GM18511 (cell line): ENCODE results near the gene PIGT.

ENCODE experiments used
- ATAC-seq: cut with Tn5 transposase; IDR thresholded peaks from one replicate; pipeline ENCODE4 v1.9.1; 2021; ENCODE audit warnings: mild to moderate bottlenecking, moderate library complexity; ENCODE audit not compliant: unreplicated experiment

Gene PIGT

DNA sequence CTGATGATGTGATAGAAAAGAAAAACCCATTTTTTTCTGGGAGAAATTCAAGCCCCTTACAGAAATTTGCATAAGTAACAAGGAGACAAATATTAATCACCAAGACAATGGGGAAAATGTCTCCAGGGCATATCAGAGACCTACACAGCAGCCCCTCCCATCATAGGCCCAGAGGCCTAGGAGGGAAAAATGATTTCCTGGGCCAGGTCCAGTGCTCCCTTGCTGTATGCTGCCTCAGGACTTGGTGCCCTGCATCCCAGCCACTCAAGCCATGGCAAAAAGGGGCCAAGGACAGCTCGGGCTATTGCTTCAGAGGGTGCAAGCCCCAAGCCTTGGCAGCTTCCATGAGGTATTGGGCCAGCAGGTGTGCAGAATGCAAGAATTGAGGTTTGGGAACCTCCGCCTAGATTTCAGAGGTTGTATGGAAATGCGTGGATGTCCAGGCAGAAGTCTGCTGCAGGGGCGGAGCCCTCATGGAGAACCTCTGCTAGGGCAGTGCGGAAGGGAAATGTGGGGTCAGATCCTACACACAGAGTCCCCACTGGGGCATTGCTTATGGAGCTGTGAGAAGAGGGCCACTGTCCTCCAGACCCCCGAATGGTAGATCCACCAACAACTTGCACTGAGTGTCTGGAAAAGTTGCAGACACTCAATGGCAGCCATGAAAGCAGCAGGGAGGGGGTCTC lies 15.5 kb upstream of the PIGT start:
- no peak for ATAC-seq

DNA sequence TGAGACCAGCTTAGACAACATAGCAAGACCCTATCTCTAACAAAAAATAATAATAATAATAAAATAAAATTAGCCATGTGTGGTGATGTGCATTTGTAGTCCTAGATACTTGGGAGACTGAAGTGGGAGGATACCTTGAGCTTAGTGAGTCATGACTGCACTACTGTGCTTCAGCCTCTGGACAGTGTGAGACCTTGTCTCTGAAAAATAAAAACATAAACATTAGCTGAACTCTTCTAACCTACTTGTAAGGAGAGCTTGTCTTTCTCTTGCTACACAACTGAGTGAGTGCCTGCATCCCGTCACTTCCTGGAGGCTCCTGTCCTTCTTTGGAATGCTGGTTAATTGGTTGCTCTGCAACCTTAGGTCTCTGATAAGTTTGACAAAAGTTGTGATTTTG lies 13.0 kb upstream of the PIGT start:
- no peak for ATAC-seq

DNA sequence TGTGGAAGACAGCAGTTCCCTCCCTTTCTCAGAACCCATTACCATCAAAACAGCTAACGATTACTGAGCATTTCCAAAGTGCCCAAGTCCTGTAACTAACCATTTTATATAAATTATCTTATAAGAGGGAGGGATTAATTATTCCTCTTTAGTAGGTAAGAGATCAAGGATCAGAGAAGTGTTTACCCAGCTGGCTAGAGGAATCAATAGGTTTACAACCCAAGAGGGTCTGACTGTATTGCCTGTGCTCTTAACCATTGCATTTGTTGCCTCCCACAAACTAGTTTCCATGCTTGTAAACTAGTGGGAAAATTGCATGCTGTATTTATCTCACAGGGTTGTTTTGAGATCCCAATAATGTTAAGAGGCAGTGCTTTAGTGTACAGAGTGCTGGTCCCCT lies 11.5 kb upstream of the PIGT start:
- ATAC-seq = no peak

DNA sequence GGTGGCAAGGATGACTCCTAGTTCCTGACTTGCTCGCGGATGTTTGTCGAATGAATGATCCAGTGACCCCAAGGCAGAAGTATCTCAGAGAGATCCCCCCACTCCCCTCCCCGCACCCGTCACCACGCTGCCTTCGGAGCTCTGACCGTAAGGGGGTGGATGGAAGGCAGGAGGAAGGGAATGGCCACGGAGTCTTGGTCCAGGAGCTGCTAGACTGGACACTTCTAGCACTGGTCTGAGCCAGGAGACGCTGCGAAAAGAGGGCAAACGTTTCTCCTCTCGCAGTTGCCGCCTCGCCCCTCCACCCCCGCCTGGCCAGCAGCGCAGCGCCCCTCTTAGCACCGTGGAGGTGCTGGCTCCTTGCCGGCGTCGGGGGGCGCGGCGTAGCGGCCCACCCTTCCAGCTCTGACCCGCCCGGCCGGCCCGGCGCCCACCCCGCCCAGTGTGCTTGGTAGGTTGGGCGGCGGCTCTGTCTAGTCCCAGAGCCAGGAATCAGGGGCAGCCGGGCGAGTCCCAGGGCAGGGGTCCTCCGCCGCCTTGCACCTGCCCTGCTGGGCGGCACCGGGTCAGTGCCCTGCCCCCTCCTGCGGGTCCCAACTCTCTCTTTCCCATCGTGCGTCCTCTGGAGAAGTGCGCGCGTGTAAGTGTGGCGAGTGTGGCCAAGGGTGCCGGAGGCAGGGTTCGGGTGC lies 10.2 kb upstream of the PIGT start:
- ATAC-seq = no peak

DNA sequence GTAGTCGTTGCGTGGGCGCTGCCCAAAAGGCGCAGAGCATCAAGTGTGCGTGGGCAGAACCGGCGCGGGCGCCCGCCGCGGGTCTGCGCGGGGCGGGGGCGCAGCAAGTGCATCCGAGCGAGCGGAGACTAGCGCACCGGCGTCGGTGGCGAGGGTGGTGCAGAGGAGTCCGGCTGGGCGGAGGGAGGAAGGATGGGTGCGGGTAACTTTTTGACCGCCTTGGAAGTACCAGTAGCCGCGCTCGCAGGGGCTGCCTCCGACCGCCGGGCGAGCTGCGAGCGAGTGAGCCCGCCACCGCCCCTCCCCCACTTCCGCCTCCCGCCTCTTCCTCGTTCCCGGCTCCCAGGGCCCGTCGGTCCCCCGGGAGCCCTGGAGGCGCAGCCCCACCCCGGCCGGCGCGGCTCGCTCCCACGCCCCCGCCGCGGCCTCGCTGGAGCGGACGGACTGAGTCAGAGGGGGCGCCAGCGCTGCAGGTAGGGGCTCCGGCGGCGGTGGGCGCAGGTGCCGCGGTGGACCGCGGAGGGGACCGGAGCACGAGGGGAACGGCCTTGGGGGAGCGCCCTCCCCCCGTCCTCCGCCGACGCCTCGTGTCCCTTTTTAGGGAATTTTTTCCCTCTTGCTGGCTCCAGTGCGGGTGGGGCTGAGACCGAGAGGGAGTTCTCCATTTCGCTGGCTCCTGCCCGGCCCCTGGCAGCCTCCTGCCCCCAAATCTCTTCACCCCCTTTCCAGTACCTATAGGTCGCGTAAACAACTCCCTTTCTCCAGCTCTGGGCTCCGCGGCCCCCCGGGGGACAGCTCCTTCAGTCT lies 9.5 kb upstream of the PIGT start:
- no peak for ATAC-seq

DNA sequence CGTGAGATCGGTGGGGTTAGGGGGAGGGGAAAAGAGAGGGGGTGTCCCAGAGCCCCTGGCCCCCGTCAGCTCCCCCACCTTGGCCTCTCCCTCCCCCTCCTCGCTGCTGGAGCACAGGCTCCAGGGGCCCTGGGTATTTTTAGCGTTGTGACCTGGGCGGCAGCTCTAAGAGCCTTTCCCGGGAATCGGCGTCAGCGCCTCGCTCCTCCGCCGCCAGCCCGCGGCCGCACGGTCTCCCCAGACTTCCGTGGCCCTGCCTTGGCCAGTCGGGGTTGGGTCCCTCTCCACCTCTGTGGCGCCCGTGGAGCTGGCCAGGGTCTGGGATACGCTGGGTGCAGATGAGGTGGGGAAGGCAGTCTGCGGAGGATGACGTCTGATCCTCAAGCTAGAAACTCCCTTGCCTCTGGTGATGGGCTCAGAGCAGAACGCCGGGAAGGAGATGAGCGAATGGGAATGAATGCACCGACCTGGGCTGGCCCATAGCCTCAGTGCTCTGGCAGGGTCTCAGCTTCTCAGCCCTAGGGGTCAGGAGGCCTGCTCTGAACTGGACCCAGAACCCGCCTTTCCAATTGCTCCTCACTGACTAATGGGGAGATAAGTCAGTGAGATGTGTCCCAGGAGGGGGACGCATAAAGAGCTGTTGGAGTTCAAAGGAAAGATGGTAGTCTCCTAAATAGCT lies 8.7 kb upstream of the PIGT start:
- ATAC-seq = no peak

DNA sequence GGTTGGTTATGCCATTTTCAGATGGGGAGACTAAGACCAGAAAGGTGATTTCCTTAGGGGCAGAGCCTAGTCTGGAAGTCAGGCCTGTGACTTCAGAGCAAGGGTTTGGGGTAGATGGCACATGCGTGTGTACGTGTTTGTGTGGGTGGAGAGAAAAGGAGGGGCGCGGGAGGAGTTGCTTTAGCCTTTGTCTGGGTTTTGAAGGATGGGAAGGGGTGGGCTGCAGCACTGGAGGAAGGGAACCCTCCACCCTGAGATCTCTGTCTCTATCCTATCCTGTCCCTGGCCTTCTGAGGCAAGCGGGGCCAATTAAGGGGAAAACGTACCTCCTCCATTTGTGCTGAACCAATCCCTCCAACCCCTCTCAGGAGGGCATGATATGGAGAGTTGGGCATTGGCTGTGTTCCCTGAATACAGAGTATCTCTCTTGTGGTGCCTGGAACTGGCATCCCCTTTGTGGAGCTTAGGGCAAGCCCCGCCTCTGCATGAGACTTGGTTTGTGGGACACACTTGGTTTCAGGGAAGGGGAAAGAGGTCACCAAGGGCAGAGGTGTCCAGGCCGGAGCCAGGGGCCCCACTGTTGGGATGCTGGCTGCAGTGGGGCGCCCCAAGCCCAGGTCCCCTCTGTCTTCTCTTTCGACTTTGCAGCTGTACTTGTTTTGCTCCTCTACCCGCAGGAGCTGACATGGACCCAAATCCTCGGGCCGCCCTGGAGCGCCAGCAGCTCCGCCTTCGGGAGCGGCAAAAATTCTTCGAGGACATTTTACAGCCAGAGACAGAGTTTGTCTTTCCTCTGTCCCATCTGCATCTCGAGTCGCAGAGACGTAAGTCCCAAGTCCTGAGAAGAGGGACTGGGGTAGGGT lies 7.9 kb upstream of the PIGT start, which contains the start of gene DBNDD2:
Gene DBNDD2, plus strand, starts transcription at position 507 of the 863 bp plus-strand sequence. Its CDS starts 179 bp downstream, at position 686.
- no peak for ATAC-seq

DNA sequence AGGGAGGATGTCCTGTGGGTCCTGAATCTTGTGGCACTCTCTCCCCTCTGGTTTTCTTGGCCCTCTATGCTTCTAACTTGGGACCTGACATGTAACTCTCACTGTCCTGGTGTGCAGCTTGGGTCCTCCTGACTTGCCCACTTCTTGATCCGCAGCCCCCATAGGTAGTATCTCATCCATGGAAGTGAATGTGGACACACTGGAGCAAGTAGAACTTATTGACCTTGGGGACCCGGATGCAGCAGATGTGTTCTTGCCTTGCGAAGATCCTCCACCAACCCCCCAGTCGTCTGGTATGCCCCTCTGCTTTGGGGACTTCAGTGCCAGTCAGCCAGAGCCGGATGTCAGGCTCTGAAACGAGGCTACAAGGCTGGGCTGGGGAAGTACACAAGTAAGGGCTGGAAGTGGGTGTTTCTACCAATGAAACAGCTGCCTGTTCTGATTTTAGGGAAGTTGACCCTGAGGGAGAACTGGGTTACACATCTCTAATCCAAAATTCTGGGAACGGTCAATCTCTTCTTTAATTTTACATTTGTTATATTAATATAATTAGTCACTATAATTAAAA lies 7.2 kb upstream of the PIGT start:
- no peak for ATAC-seq

DNA sequence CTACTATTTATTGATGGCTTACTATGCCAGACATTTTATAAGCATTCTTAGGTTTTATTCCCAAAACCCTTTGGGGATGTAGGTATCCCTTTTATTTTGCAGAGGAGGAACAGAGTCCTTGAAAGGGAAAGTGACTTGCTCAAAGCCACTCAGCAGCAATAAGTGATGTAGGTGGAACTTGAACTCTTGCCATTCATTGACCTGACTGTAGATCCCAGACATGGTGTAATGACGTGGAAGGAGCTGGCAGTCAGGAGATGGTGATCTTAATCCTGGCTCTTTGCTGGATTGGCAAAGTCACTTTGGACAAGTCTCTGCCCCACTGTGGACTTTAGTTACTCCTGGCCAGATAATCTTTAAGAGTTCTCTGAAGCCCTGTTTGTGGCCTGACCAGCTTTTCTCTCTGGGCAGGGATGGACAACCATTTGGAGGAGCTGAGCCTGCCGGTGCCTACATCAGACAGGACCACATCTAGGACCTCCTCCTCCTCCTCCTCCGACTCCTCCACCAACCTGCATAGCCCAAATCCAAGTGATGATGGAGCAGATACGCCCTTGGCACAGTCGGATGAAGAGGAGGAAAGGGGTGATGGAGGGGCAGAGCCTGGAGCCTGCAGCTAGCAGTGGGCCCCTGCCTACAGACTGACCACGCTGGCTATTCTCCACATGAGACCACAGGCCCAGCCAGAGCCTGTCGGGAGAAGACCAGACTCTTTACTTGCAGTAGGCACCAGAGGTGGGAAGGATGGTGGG lies 6.2 kb upstream of the PIGT start:
- no peak for ATAC-seq

DNA sequence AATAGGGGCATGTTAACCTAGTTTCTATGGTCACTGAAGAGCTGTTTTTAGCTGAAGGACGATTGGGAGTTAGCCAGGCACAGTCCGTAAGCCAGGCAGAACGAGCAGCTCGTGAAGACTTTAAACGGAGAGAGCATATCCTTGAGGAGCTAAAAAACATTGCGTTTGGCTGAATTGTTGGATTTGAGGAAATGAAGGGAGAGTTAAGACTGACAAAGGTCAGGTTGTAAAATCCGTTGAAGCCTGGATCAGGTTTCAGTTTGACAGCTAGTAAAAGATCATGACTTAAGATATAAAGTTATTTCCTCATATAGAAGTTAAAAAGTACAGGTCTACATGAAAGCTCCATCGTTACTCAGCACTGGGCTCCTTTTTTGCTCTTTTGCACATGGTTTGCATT lies 5.1 kb upstream of the PIGT start:
- ATAC-seq = no peak

DNA sequence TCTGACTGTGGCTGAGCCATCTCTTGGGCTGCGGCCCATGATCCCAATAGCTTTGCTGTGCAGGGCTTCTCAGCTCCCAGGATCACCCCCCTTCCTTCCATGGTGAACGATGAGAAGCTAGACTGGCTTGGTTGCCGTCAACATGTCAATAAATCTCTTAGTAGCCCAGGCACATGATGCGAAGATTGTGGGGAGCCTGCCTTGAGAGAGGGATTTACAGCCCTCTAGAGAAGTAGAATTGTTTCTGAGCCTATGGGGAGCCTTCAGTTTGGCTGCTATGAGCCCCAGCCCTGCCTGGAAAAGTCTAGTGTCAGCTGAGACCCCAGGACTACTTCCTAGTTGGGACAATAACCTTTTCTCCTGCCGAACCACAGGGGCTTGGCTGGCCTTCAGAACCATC lies 3.3 kb upstream of the PIGT start:
- no peak for ATAC-seq

DNA sequence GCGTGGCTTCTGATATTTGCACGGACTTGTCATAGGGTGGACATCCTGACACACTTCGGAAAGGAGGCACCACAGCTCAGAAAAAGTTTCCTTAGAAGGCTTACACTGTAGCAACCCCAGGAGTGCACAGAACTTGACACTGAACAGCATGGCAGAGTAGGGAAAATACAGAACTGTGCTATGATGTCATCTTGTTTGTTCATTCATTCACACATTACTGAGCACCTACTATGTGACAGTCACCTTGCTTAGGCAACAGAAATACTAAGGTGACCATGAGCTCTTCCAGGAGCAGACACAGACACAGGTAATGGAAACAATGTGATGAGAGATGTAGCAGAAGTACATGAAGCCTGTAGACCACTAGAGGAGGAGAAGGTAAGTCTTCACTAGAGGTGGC lies 2.5 kb upstream of the PIGT start:
- ATAC-seq = no peak

DNA sequence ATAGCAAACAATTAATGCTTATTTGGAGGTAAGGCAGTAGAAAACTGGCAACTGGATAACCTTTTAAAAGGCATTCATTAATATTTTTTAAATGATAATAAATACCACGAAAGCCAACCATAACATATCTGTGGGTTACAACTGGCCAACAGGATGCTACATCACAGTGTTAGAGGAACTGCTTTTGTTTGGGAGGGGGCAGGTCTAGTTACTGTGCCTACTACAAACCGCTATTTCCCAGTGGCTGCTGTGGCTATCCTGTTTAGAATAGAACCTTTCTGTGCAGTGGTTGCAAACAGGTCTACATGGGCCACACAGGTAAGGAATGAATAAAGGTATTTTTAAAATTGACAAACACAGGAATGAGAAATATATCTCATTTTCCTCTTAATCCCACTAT lies 976 bp downstream of the PIGT start:
- ATAC-seq = no peak

DNA sequence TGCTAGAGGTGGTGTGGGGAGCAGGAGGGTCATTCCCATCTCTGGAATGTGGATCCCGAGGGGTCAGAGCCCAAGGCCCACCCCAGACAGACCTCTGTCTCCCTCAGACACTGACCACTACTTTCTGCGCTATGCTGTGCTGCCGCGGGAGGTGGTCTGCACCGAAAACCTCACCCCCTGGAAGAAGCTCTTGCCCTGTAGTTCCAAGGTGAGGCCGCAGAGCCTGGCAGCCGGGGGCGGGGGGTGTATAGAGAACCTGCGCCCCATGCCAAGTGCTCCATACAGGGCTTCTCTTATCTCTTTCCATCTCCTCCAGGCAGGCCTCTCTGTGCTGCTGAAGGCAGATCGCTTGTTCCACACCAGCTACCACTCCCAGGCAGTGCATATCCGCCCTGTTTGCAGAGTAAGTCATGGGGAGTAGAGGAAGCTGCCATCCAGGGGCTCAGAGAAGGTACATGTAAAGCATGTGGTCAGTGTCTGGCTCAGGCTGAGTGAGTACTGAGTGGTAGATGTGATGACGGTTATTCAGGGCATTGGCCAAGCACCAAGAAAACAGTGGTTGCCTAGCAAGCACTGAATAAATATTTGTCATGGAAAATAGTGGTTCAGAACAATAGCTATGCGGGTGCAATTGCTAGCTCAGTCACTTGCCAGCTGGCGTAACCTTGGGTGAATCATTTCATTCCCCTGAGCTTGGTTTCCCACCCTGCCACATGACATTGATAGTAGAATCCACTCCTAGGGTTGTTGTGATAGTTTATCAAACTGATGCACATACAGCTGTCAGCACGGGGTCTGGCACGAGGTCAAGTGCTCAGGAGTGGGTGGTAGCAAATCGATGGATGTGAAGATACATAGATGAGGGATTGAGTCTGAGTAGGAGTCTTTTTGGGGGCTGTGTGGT lies 3.5 kb downstream of the PIGT start:
- peak; percentile 80 for ATAC-seq

DNA sequence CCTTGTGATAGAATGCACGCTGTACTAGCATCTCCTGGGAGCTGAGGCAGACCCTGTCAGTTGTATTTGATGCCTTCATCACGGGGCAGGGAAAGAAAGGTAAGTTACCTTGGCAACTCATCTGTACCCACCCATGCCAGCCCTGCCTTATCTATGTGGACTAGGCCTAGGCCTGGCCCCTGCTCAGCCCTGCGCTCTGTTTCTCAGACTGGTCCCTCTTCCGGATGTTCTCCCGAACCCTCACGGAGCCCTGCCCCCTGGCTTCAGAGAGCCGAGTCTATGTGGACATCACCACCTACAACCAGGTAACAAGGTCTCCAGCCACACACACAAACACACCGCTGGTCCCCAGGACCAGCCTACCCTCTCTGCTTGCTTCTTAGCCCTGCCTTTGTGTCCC lies 4.2 kb downstream of the PIGT start:
- ATAC-seq = no peak

DNA sequence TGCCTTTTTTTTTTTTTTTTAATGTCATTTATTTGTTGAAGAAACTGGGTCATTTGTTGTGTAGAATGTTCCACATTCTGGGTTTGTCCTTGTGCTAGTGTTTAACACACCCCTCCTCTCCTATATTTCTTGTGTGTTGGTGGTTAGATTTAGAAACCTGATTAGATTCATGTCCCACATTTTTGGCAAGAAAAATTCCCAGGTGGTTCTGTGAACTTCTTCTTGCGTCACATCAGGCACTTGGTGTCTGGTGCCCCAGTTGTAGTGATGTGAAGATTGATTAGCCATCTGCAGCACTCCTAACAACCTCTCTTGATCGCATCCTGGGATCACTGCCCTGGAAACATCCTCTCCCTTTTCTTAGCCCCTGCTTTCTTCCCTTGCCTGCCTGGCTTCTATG lies 7.8 kb downstream of the PIGT start:
- ATAC-seq = no peak

DNA sequence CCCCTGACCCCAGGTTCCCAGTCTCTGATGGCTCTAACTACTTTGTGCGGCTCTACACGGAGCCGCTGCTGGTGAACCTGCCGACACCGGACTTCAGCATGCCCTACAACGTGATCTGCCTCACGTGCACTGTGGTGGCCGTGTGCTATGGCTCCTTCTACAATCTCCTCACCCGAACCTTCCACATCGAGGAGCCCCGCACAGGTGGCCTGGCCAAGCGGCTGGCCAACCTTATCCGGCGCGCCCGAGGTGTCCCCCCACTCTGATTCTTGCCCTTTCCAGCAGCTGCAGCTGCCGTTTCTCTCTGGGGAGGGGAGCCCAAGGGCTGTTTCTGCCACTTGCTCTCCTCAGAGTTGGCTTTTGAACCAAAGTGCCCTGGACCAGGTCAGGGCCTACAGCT lies 9.6 kb downstream of the PIGT start:
- no peak for ATAC-seq

DNA sequence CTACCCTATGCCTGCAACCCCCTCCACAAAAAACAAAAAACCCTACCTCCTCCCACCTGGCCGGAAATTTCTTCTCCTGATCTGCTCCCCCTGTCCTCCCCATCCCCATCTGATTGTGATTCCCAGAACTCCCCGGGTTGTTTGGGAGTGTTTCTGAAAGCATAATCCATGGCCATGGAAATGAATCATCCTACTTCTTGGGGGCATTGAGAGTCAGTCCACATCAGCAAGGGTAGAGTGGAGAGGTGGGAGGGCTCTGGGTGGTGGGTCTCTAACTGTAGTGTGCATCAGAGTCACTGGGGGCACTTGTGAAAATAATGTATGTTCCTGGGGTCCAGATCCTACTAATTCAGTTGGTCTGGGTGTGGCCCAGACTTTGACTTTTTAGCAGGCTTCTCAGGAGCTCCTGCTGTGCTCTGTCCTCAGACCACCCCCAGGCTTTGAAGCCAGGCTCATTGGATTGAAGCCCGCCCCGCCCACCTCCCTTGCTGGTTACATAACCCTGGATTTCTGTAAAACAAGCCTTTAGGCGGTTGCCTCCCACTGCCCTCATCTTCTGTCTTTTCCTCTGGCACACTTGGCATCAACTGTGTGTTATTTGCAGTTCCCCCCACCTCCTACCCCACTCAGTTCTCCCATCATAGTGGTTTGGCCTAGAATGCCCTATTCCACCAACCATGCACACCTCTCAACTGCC lies 10.5 kb downstream of the PIGT start:
- no peak for ATAC-seq
